Fibroblast of villous mesenchyme (primary cell): Measurements from ENCODE around the gene CTCF. TPM values are rescaled to one million over a fixed set of nuclear protein-coding genes. Genes with fewer than 3 reads are reported as not detected.

Source experiments
- DNase-seq: peaks from one replicate; pipeline ENCODE4 v3.0.0-alpha.2; 2010; ENCODE audit warnings: low read depth
- H3K4me3 ChIP-seq: 2 replicates; pipeline ENCODE4 v1.5.1; 2011; ENCODE audit warnings: low read depth, mild to moderate bottlenecking, low read length
- total RNA-seq: library from RNA; depleted of rRNA; stranded (reverse); fragments of >200 nt; gene quantifications from 2 replicates; pipeline ENCODE4 v1.2.3, GENCODE V29; 2012
- TF ChIP-seq, protein P1 (sequence below): IDR thresholded peaks from 2 replicates; pipeline ENCODE4 v1.5.1; 2012; ENCODE audit warnings: low read depth, mild to moderate bottlenecking, low read length; ENCODE audit not compliant: insufficient read depth

The CTCF gene
- total RNA-seq, 1 donor: 33.7 TPM

DNA sequence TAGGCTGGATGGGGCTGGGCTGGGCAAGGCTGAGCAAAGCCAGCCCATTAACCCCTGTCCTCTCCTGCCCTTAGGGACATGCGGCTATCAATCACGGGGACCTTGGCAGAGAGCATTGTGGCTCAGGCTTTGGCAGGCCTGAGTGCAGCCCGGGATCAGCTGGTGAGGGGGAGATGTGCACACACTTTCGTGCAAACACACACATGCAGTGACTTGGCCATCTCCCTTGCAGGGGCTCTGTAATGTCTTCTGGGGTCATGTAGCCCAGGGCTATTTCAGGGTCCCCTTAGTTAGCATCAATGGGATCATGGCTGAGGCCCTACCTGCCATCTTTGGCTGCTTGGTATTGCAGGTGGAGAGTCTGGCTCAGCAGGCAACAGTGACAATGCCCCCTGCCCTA is 89.5 kb downstream of the CTCF start:
- TF ChIP-seq, protein P1, sequence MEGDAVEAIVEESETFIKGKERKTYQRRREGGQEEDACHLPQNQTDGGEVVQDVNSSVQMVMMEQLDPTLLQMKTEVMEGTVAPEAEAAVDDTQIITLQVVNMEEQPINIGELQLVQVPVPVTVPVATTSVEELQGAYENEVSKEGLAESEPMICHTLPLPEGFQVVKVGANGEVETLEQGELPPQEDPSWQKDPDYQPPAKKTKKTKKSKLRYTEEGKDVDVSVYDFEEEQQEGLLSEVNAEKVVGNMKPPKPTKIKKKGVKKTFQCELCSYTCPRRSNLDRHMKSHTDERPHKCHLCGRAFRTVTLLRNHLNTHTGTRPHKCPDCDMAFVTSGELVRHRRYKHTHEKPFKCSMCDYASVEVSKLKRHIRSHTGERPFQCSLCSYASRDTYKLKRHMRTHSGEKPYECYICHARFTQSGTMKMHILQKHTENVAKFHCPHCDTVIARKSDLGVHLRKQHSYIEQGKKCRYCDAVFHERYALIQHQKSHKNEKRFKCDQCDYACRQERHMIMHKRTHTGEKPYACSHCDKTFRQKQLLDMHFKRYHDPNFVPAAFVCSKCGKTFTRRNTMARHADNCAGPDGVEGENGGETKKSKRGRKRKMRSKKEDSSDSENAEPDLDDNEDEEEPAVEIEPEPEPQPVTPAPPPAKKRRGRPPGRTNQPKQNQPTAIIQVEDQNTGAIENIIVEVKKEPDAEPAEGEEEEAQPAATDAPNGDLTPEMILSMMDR: no peak
- H3K4me3 ChIP-seq: no peak overlapping the region
- DNase-seq: no peak

DNA sequence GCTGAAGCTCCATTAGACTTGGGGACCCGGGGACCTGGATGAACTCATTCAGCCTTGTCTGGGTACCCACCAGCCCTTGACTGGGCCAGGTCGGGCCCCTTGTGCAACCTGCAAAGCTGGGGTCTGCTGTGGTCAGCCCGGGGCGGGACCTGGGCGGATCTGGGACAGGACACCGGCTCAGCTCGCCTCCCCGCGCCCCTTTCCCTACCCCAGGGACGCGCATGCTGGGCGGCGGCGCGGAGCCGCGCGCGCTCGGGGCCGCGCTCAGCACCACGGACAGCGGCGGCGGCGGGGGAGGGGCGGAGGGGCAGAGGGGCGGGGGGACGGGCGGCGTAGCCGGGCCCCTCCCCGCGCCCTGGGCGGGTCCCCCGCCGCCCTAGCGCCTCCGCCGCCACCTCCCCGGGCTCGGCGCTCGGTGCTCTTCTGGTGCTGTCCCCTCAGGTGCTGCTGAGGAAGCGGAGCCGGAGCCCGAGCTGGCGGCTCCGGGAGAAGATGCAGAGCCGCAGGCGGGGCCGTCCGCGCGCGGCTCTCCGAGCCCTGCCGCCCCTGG is 90.3 kb downstream of the CTCF start:
- DNase-seq: no peak
- H3K4me3 ChIP-seq: peak overlapping the region; percentile 44
- TF ChIP-seq, protein P1: no peak

DNA sequence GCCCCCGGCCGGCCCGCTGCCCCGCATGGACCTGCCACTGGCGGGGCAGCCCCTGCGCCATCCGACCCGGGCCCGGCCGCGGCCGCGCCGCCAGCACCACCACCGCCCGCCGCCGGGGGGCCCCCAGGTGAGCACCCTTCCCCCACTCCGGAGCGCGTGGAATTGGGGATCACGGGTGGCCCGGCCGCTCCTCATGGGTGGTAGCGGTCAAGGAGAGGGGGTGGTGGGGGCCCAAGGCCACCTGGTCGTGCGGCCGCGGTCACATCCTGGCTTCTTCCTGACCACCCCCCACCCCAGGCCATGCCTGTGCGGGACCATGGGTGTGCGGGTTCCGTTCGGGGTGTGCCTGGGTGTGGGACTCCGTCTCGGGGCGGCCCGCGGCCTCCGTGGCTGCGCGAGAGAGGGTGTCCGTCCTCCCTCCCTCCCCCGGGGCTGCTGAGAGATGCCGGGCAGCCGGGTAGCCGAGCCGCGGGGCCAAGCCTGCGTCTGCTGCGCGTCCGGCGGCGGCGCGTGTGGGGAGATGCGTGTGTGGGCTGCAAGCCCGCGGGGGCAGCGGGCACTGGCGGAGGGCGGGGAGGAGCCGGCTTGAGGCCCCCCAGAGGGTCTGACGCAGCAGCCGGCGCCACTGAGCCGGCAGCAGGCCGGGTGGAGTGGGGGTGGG is 90.9 kb downstream of the CTCF start:
- H3K4me3 ChIP-seq: peak overlapping the region; percentile 52
- DNase-seq: no peak
- TF ChIP-seq, protein P1: peak; percentile 11

DNA sequence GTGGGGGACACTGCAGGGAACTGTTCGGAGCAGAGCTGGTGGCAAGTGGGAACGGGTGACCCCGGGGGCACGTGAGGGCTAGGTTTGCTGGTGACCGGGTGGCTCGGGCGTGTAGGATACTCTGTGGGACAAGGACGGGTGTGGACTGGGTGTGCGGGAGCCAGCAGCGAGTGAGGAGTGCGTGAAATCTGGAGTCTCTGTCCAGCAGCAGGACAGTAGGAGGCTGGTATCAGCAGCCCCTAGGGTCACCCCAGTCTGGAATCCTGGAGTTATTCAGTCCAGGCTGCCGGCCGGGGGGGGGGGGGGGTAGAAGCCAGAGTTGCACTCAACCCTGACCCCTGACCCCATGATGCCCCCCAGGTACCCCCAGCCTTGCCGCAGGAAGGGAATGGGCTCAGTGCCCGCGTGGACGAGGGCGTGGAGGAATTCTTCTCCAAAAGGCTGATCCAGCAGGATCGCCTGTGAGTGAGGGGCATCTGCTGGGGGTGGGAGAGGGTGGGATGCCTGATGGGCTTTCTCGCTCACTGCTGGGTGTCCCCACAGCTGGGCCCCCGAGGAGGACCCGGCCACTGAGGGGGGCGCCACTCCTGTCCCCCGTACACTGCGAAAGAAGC is 91.6 kb downstream of the CTCF start:
- no peak for DNase-seq
- H3K4me3 ChIP-seq: no peak overlapping the region
- TF ChIP-seq, protein P1: no peak

DNA sequence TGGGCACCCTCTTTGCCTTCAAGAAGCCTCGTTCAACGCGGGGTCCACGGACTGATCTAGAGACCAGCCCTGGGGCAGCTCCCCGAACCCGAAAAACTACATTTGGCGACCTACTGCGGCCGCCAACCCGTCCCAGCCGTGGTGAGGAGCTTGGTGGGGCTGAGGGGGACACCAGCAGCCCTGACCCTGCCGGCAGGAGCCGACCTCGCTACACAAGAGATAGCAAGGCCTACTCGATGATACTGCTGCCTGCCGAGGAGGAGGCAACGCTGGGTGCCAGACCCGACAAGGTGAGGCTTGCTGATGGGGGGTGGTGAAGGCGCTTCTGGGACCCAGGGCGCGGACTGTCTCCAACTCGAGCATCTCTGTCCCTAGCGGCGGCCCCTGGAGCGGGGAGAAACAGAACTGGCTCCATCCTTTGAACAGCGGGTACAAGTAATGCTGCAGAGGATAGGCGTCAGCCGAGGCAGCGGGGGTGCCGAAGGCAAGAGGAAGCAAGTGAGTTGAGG is 92.1 kb downstream of the CTCF start:
- TF ChIP-seq, protein P1: no peak
- H3K4me3 ChIP-seq: no peak overlapping the region
- DNase-seq: no peak

DNA sequence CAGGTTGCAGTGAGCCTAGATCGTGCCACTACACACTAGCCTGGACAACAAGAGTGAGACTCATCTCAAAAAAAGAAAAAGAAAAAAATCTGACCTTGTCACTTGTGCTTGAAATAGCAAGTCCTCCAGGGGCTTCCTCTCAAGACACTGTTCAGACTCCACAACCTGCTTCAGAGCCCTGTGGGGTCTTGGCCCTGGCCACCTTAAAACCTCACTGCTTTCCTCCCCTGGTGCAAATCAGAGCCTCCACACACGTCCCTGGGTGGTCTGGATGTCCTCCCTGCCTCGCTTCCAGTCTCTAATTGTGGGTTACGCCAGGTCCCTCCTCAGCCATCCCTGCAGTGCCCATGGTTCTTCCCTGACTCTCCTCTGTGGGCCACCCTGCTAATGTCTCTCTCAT is 93.0 kb downstream of the CTCF start:
- H3K4me3 ChIP-seq: no peak overlapping the region
- TF ChIP-seq, protein P1: no peak
- DNase-seq: no peak
